HL-60 (cell line): Measurements from ENCODE around the gene CATSPERE.
"Not testable (repeated sequence)": the region's sequence is repeated elsewhere in the genome, so short reads cannot be mapped to it uniquely, and the experiment has no call there.

Experiments used
- DNase-seq, 2 experiments: peaks; one replicate each; pipeline ENCODE4 v3.0.0-alpha.2; 2010 to 2020; ENCODE audit warnings: low read depth in 1 of 2, low spot score in 1 of 2
- H3K27ac ChIP-seq: fragments of 250-450 bp; sonication (Bioruptor Pico); replicated peaks from 2 replicates; pipeline ENCODE4 v1.5.1; 2020; ENCODE audit warnings: mild to moderate bottlenecking, moderate library complexity
- H3K27me3 ChIP-seq: fragments of 250-450 bp; sonication (Bioruptor Pico); 2 replicates; pipeline ENCODE4 v1.5.1; 2021; ENCODE audit warnings: mild to moderate bottlenecking, moderate library complexity; ENCODE audit not compliant: insufficient read depth, poor library complexity, severe bottlenecking
- H3K4me3 ChIP-seq: replicated peaks from 2 replicates; pipeline ENCODE4 v1.5.1; 2011; ENCODE audit warnings: mild to moderate bottlenecking, control low read depth, low read length; ENCODE audit not compliant: insufficient read depth
- GABPA ChIP-seq: IDR thresholded peaks from 2 replicates; pipeline ENCODE4 v1.6.1; 2012; ENCODE audit warnings: low read depth
- POLR2AphosphoS5 ChIP-seq: IDR thresholded peaks from 2 replicates; pipeline ENCODE4 v1.6.1; 2012; ENCODE audit warnings: low read depth
- REST ChIP-seq: IDR thresholded peaks from 2 replicates; pipeline ENCODE4 v1.6.1; 2012; ENCODE audit warnings: low read depth; ENCODE audit not compliant: insufficient replicate concordance
- SPI1 ChIP-seq: IDR thresholded peaks from 2 replicates; pipeline ENCODE4 v1.6.1; 2012; ENCODE audit warnings: low read depth, mild to moderate bottlenecking, borderline replicate concordance
- TF ChIP-seq, protein P1 (sequence below): IDR thresholded peaks from one replicate; pipeline ENCODE4 v1.5.1; 2011; ENCODE audit warnings: low read length, control low read depth, inconsistent platforms; ENCODE audit not compliant: insufficient read depth

CATSPERE gene

DNA sequence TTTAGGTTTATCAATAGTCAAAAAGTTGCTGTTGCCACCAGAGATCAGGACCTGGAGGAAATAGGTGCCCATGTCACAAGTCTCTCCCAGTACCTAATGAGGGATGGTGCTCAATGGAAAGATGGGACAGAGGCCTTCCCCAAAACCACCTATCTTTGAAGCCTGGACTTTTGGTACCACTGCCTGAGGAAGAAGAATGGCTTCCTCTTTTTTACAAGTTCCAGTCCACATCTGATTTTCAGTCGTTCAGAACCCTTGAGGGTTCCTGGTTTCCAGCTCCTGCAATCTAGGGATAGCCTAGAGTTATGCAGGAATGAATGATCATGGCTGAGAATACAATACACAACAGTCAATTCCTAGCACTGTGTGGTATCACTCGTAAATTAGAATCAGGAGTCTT, 5.7 kb downstream of the CATSPERE start:
- Histone ChIP-seq H3K27ac (no peak overlapping the region), H3K4me3 (no peak overlapping the region), H3K27me3 (no peaks in the 10 kb centered on the region)
- TF ChIP-seq GABPA (no peak), SPI1 (peak; percentile 75), REST (no peak), POLR2AphosphoS5 (no peak)
- TF ChIP-seq, protein P1, sequence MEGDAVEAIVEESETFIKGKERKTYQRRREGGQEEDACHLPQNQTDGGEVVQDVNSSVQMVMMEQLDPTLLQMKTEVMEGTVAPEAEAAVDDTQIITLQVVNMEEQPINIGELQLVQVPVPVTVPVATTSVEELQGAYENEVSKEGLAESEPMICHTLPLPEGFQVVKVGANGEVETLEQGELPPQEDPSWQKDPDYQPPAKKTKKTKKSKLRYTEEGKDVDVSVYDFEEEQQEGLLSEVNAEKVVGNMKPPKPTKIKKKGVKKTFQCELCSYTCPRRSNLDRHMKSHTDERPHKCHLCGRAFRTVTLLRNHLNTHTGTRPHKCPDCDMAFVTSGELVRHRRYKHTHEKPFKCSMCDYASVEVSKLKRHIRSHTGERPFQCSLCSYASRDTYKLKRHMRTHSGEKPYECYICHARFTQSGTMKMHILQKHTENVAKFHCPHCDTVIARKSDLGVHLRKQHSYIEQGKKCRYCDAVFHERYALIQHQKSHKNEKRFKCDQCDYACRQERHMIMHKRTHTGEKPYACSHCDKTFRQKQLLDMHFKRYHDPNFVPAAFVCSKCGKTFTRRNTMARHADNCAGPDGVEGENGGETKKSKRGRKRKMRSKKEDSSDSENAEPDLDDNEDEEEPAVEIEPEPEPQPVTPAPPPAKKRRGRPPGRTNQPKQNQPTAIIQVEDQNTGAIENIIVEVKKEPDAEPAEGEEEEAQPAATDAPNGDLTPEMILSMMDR: no peak
- no peak for DNase-seq

DNA sequence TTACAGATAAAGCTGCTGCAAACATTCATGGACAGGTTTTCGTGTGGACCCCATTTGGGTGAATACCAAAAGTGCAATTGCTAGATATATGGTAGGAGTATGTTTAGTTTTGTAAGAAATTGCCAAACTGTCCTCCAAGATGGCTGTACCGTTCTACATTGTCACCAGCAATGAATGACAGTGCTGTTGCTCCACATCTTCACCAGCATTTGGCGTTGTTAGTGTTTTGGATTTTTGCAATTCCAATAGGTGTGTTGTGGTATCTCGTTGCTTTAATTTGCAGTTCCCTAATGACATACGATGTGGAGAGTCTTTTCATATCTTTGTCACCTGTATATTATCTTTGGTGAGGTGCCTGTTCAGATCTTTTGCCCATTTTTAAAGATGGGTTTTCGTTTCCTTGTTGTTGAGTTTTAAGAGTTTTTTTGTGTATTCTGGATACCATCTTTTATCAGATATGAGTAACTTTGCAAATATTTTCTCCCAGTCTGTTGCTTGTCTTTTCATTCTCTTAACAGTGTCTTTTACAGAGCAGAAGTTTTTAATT, 12.1 kb downstream of the CATSPERE start:
- DNase-seq: no peak
- Histone ChIP-seq H3K27me3 (no peaks in the 10 kb centered on the region), H3K4me3 (no peak overlapping the region), H3K27ac (no peak overlapping the region)
- TF ChIP-seq POLR2AphosphoS5 (no peak), GABPA (no peak), SPI1 (no peak), REST (no peak)
- TF ChIP-seq, protein P1: no peak

DNA sequence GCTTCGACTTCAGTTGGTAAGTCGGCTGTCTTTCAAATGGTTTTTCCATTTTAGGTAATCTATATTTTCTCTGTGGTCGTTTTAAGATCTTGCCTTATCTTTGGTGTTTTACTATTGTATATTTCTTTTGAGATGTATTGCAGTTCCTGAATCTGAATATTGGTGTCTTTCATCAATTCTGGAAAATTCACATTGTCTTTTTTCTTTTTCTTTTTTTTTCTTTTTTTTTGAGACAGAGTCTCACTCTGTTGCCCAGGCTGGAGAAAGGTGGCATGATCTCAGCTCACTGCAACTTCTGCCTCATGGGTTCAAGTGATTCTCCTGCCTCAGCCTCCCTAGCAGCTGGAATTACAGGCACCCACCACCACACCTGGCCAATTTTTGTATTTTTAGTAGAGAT, 23.9 kb downstream of the CATSPERE start:
- H3K27me3 ChIP-seq, DNase-seq, H3K4me3 ChIP-seq, H3K27ac ChIP-seq: not testable (repeated sequence)

DNA sequence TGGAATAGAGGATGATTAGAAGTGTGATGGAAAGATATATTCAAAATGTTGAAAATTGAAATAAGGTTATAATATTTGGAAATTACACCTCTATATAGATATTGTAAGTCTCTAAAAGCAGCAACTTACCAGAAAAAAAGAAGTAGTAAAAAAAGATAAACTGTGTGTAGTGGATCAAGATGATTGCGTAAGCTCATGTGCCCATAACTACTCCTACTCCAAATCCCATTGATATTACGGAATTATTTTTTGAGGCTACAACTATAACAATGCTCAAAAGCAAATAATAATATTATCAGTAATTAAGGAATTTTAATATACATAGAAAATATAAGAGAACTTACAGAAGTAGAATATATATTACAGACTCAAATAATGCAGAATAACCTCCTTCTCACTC, 33.6 kb downstream of the CATSPERE start:
- DNase-seq: no peak
- Histone ChIP-seq H3K27ac (no peak overlapping the region), H3K27me3 (no peaks in the 10 kb centered on the region), H3K4me3 (no peak overlapping the region)
- TF ChIP-seq GABPA (no peak), REST (no peak), POLR2AphosphoS5 (no peak), SPI1 (no peak)
- TF ChIP-seq, protein P1: no peak
